Measurements from ENCODE around the gene TMPRSS11F. TPM values are rescaled to one million over a fixed set of nuclear protein-coding genes. Genes with fewer than 3 reads are reported as not detected.
A peak's percentile ranks its signal among the peaks of the same experiment; 100 is the strongest.

TMPRSS11F gene
- total RNA-seq, 1 experiment from 2014 or later: not detected

DNA sequence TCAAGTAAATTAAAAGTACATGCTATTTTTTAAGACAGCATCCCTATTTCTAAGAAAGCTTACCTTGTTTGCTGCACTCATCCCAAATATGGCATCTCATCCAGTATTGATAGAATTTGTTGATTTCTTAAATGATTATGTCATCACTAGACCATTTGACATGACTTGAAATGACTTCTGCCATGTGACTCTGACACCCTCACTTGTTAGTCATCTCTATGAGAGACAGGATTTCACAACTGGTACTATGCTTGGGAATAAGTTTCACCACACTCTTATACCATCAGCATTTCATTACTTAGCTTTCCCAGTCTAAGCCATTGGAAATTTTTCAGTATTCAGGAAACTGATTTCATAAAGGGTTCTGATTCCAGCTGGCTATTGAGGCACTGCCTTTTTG, 55.3 kb downstream of the TMPRSS11F start:
- no peak overlapping the region for H3K27ac ChIP-seq
- intact Hi-C loops (cut with micrococcal nuclease; ENCODE audit: unreplicated experiment): loop anchor here (10.0 kb wide), 1 partner anchor 100 kb away; no protein-coding TSS in a partner anchor
- CTCF ChIA-PET: no interaction called here
- TF ChIP-seq, protein P1, sequence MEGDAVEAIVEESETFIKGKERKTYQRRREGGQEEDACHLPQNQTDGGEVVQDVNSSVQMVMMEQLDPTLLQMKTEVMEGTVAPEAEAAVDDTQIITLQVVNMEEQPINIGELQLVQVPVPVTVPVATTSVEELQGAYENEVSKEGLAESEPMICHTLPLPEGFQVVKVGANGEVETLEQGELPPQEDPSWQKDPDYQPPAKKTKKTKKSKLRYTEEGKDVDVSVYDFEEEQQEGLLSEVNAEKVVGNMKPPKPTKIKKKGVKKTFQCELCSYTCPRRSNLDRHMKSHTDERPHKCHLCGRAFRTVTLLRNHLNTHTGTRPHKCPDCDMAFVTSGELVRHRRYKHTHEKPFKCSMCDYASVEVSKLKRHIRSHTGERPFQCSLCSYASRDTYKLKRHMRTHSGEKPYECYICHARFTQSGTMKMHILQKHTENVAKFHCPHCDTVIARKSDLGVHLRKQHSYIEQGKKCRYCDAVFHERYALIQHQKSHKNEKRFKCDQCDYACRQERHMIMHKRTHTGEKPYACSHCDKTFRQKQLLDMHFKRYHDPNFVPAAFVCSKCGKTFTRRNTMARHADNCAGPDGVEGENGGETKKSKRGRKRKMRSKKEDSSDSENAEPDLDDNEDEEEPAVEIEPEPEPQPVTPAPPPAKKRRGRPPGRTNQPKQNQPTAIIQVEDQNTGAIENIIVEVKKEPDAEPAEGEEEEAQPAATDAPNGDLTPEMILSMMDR (conservative IDR thresholded peaks at IDR 0.05): no peak
- TF ChIP-seq EZH2 (IDR thresholded peaks at IDR 0.05; ENCODE audit: low read depth): no peak
- H3K9me2 ChIP-seq (ENCODE audit: insufficient read depth): no peaks in the 10 kb centered on the region
- peak in 1 of 2 experiments; percentile 35 for DNase-seq
- H4K20me1 ChIP-seq (ENCODE audit: insufficient read depth): no peaks in the 10 kb centered on the region
- no peaks in the 10 kb centered on the region for H3K27me3 ChIP-seq (ENCODE audit: insufficient read depth, low read depth)
- H3K9me3 ChIP-seq (ENCODE audit: insufficient read depth, low read depth): no peaks in the 10 kb centered on the region
- H3F3A ChIP-seq (ENCODE audit: insufficient read depth, low read depth): no peaks in the 10 kb centered on the region
- POLR2A ChIA-PET (ENCODE audit: unreplicated experiment): no interaction called here
- no peak overlapping the region for H2AFZ ChIP-seq
- H3K4me2 ChIP-seq: no peak overlapping the region
- no peak overlapping the region for H3K4me3 ChIP-seq
- H3K79me2 ChIP-seq (ENCODE audit: low read depth): no peaks in the 10 kb centered on the region
- no peaks in the 10 kb centered on the region for H3K36me3 ChIP-seq (ENCODE audit: low read depth)
- BruUV-seq (replicated peaks): no TSS peak
- no peaks in the 10 kb centered on the region for H3K4me1 ChIP-seq (replicated peaks; ENCODE audit: insufficient read depth)

GRCh38 chr4:68070302-68070701, 59.4 kb downstream of the TMPRSS11F start:
- Histone ChIP-seq H3K36me3 (ENCODE audit: low read depth) (no peaks in the 10 kb centered on the region), H3F3A (ENCODE audit: insufficient read depth, low read depth) (no peaks in the 10 kb centered on the region), H3K4me1 (replicated peaks; ENCODE audit: insufficient read depth) (no peaks in the 10 kb centered on the region), H3K4me2 (no peak overlapping the region), H3K79me2 (ENCODE audit: low read depth) (no peaks in the 10 kb centered on the region), H3K27ac (no peak overlapping the region), H3K4me3 (no peak overlapping the region), H4K20me1 (ENCODE audit: insufficient read depth) (no peaks in the 10 kb centered on the region), H3K27me3 (ENCODE audit: insufficient read depth, low read depth) (no peaks in the 10 kb centered on the region), H3K9me2 (ENCODE audit: insufficient read depth) (no peaks in the 10 kb centered on the region), H2AFZ (no peak overlapping the region), H3K9me3 (ENCODE audit: insufficient read depth, low read depth) (no peaks in the 10 kb centered on the region)
- ChIA-PET CTCF (no interaction called here), POLR2A (ENCODE audit: unreplicated experiment) (no interaction called here)
- intact Hi-C loops (cut with micrococcal nuclease; ENCODE audit: unreplicated experiment): loop anchor here (10.0 kb wide), 1 partner anchor 104 kb away; no protein-coding TSS in a partner anchor
- no TSS peak for BruUV-seq (replicated peaks)
- DNase-seq: no peak
- TF ChIP-seq EZH2 (IDR thresholded peaks at IDR 0.05; ENCODE audit: low read depth): no peak
- TF ChIP-seq, protein P1 (conservative IDR thresholded peaks at IDR 0.05): no peak

DNA sequence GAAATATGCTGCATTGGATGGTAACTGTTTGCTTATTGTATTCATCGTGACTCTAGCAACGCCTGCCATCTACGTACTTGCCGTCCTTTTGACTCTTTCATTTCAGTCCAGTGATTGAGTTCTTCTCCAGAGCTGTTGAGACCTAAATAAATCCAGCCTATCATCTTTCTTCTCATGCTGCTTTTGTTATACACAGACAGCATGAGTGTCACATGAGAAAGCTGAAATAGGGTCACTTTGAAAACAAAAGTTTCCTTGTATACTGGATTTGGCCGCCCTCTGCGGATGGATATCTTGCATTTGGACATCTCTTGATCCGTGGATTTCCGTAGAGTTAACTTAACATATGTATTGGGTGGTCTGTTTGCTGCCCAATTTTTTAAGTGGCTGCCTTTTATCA, 67.2 kb downstream of the TMPRSS11F start:
- H3K4me2 ChIP-seq: no peak overlapping the region
- no peaks in the 10 kb centered on the region for H3K79me2 ChIP-seq (ENCODE audit: low read depth)
- H3K4me3 ChIP-seq: no peak overlapping the region
- H3K4me1 ChIP-seq (replicated peaks; ENCODE audit: insufficient read depth): no peaks in the 10 kb centered on the region
- no peaks in the 10 kb centered on the region for H4K20me1 ChIP-seq (ENCODE audit: insufficient read depth)
- no peaks in the 10 kb centered on the region for H3K36me3 ChIP-seq (ENCODE audit: low read depth)
- H3F3A ChIP-seq (ENCODE audit: insufficient read depth, low read depth): no peaks in the 10 kb centered on the region
- no peak overlapping the region for H2AFZ ChIP-seq
- intact Hi-C loops (cut with micrococcal nuclease; ENCODE audit: unreplicated experiment): no loop called here
- CTCF ChIA-PET: no interaction called here
- DNase-seq: no peak
- TF ChIP-seq EZH2 (IDR thresholded peaks at IDR 0.05; ENCODE audit: low read depth): no peak
- TF ChIP-seq, protein P1 (conservative IDR thresholded peaks at IDR 0.05): no peak
- no peak overlapping the region for H3K27ac ChIP-seq
- no peaks in the 10 kb centered on the region for H3K27me3 ChIP-seq (ENCODE audit: insufficient read depth, low read depth)
- POLR2A ChIA-PET (ENCODE audit: unreplicated experiment): no interaction called here
- H3K9me2 ChIP-seq (ENCODE audit: insufficient read depth): no peaks in the 10 kb centered on the region
- no TSS peak for BruUV-seq (replicated peaks)
- no peaks in the 10 kb centered on the region for H3K9me3 ChIP-seq (ENCODE audit: insufficient read depth, low read depth)
